LHCN-M2 (cell line): ENCODE results near the gene C2orf68. TPM values are rescaled to one million over a fixed set of nuclear protein-coding genes. Genes with fewer than 3 reads are reported as not detected.
"Not testable (repeated sequence)": the region's sequence is repeated elsewhere in the genome, so short reads cannot be mapped to it uniquely, and the experiment has no call there.

Experiments
- DNase-seq: peaks from one replicate; pipeline ENCODE4 v3.0.0-alpha.2; 2012; ENCODE audit warnings: low read depth
- total RNA-seq: library from RNA; depleted of rRNA; stranded (reverse); fragments of >200 nt; gene quantifications from 2 replicates; pipeline ENCODE4 v1.2.3, GENCODE V29; 2014; rRNA removed

The C2orf68 gene
- total RNA-seq, 1 experiment from 2014 or later, result 15.7 TPM

DNA sequence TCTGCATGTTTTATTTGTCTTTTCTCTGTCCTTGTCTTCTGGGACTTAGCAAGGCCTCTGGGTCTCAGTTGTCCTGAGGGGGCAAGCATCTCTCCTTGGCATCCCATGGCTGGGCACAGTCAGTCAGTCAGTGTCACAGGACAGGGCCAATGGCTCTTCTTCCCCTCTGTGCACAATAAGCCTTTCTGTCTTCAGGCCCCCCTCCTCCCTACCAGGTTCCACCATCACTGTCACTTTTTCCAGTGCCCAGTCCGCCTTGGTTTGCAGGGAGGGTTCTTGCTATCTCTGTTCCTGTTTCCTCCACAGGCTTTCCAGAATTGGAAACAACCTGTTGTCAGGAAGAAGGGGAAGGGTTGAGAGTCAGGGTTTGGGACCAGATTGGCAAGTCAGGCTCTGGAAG, 29.4 kb downstream of the C2orf68 start:
- no peak for DNase-seq

GRCh38 chr2:85580206-85580605, 31.7 kb downstream of the C2orf68 start:
- DNase-seq, result no peak

DNA sequence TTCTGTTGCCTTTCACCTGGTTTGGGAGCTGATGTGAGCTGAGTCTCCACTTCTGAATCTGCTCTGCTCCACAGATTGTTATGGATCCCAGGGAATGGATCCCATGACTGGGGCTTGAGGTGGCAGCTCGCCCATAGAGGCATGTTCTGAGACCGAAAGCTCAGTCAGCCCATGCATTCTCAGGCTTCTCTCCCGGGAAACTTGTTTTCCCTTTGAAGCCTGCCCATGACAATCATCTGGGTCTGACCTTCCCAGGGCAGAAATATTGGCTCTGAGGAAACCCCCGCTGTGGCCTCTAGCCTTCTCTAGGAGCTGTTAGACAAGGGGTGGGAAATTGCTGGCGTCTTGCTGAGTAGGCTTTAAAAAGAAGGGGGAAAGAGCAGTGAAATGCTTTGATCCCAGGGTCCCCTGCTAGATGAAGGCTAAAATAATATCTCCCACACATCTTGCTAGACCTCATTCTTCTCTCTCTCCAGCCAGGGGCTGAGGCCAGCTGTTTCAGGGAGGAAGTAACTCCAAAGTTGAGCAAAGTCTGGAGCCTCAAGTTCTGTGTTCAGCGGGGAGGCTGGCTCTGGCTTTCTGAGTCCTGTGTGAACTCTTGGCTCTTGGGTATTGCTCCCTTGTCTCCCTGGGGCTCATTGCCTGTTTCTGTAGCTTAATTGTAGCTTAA, 32.5 kb downstream of the C2orf68 start:
- DNase-seq, result no peak

DNA sequence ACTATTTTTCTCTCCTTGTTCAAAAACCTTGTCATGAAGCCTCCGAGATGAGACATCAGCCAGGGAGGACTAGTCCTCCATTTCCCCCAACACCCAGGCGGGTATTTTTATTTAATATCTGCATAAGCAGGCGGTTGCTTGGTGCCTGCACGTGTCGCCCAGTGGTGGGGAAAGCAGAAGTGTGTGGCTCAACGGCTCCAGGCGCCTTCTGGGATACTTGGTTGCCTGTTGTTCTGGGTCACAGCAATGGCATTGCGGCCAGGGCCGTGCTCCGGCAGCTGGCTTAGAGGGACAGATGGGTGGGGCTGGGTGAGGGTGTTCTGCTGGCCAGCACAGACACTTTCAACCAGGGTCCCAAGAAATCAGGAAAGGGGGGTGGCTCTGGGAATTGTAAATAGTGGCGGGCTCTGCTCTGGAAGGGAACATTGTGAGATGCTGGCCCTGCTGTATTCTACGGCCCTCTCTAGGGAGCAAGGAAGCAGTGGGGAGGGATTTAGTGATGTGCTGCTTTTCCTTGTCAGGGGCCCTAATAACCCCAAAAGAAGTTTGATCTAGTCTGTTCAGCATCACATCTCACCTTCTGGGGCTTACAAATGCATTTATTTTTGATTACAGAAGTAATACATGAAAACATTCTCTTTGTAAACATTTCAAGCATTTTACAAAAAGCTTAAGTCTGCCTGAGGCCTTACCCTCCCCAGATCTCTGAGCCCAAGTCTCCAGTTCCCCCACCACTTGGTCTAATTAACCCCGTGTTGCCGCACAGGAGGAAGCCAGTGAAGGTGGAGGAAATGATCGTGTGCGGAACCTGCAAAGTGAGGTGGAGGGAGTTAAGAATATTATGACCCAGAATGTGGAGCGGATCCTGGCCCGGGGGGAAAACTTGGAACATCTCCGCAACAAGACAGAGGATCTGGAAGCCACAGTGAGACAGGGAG, 33.4 kb downstream of the C2orf68 start:
- peak; percentile 61 for DNase-seq

- peak; percentile 83 for DNase-seq
Measured at GRCh38 chr2:85577386-85578242, 34.3 kb downstream of the C2orf68 start, which contains the start of gene VAMP8. Gene VAMP8, plus strand, starts transcription at chr2:85577586. Its CDS starts 61 bp downstream, at chr2:85577647.

- no peak for DNase-seq
Measured at GRCh38 chr2:85577063-85577385, 34.8 kb downstream of the C2orf68 start.

GRCh38 chr2:85575739-85576138, 36.1 kb downstream of the C2orf68 start:
- DNase-seq, result no peak

GRCh38 chr2:85566265-85566664, 45.6 kb downstream of the C2orf68 start:
- no peak for DNase-seq

GRCh38 chr2:85564144-85564563, 47.7 kb downstream of the C2orf68 start:
- no peak for DNase-seq

DNA sequence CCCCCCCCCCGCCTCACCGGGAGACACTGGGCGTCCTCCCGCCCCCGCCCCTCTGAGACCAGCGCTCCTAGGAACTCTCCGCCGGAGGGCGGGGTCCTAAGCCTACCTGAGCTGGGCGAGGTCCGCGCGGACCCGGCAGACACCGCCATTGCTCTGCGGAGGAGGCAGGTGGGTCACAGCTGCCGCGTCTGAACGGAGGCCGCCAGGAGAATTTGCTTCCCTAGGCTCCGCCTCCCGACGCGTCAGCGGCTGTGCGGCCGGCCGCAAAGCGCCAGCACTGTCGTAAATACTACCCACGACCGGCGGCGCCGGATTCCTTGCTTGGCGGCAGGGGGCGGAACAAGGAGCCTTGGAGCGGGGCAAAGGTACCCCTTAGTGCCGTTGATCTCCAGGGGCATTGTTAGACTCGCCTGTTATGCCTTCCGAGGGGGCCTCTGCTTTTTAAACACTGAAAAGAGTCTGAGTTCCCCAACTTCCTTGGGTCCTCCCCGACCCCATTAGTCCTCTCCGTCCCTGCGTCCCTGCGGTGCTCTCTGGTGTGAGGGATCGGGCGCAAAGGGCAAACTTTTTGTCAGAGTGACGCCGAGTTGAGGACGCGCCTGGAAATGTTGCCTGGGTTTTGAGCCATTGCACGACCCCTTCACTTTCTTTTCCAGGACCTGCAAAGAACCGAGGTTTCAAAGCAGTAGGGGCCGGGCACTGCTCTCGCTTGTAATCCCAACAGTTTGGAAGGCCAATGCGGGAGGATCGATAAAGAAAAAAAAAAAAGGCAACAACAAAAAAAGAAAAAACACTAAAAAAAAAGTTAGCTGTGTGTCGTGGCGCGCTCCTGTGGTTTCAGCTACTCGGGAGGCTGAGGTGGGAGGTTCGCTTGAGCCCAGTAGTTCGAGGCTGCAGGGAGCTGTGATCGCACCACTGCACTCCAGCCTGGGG, 50.3 kb downstream of the C2orf68 start, which contains the start of gene GGCX:
Gene GGCX, minus strand, starts transcription at position 214 of the 933 bp plus-strand sequence. Its CDS starts 65 bp downstream, at position 149.
- peak; percentile 91 for DNase-seq

DNA sequence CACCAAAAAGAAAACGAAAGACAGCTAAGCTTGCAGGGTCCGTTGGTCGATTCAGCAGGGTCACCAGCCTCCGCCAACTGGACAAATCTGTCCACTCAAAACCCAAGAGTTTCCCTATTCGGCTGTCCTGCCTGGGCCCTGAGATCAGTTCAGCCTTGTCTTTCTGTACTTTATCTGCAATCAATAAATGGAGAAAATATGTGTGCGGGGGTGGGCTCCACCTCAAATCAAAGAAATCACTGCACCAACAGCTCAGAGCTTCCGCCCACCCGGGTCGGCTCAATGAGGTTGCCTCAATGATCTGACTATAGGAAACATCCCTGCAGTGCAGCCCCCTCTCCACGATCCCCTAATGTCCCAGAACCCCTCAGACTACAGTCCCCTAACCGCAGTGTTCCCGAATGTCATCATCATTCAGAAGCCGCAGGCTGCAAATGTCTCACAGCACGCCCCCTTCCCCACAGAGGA, 51.0 kb downstream of the C2orf68 start:
- no peak for DNase-seq

GRCh38 chr2:85560403-85560726, 51.5 kb downstream of the C2orf68 start:
- not testable (repeated sequence) for DNase-seq

GRCh38 chr2:85558160-85558559, 53.7 kb downstream of the C2orf68 start:
- no peak for DNase-seq

GRCh38 chr2:85557130-85557529, 54.7 kb downstream of the C2orf68 start:
- DNase-seq, result no peak

Other genes with a start within 250 kb of the C2orf68 start
- gene CAPG, start 201.7 kb downstream of the C2orf68 start, total RNA-seq, result 156 and 172 TPM in 2 replicates
- 5.9 and 8.0 TPM in 2 replicates for gene SH2D6, start 193.4 kb downstream of the C2orf68 start, total RNA-seq
- 420 and 517 TPM in 2 replicates for gene MAT2A, start 72.9 kb downstream of the C2orf68 start, total RNA-seq
- 115 and 134 TPM in 2 replicates for gene GGCX, start 50.6 kb downstream of the C2orf68 start, total RNA-seq
- gene VAMP8, start 34.5 kb downstream of the C2orf68 start, total RNA-seq, result 21.2 and 27.1 TPM in 2 replicates
- 111 and 146 TPM in 2 replicates for gene VAMP5, start 27.6 kb downstream of the C2orf68 start, total RNA-seq
- 235 and 236 TPM in 2 replicates for gene RNF181, start 16.3 kb downstream of the C2orf68 start, total RNA-seq
- 18.9 and 24.4 TPM in 2 replicates for gene TMEM150A, start 9.4 kb downstream of the C2orf68 start, total RNA-seq
- 68.3 and 92.4 TPM in 2 replicates for gene USP39, start 4.1 kb upstream of the C2orf68 start, total RNA-seq
- gene SFTPB, start 56.1 kb upstream of the C2orf68 start, total RNA-seq, result not detected in 2 replicates
- gene GNLY, start 82.3 kb upstream of the C2orf68 start, total RNA-seq, result not detected in 2 replicates
- gene ATOH8, start 141.9 kb upstream of the C2orf68 start, total RNA-seq, result 129 and 179 TPM in 2 replicates